HG03565 (cell line): Measurements from ENCODE around the gene PRCD.
"Not testable (repeated sequence)": the region's sequence is repeated elsewhere in the genome, so short reads cannot be mapped to it uniquely, and the experiment has no call there.

ENCODE experiments used
- ATAC-seq: cut with Tn5 transposase; IDR thresholded peaks from one replicate; pipeline ENCODE4 v1.9.1; 2021; ENCODE audit warnings: mild to moderate bottlenecking, moderate library complexity; ENCODE audit not compliant: unreplicated experiment

The PRCD gene

DNA sequence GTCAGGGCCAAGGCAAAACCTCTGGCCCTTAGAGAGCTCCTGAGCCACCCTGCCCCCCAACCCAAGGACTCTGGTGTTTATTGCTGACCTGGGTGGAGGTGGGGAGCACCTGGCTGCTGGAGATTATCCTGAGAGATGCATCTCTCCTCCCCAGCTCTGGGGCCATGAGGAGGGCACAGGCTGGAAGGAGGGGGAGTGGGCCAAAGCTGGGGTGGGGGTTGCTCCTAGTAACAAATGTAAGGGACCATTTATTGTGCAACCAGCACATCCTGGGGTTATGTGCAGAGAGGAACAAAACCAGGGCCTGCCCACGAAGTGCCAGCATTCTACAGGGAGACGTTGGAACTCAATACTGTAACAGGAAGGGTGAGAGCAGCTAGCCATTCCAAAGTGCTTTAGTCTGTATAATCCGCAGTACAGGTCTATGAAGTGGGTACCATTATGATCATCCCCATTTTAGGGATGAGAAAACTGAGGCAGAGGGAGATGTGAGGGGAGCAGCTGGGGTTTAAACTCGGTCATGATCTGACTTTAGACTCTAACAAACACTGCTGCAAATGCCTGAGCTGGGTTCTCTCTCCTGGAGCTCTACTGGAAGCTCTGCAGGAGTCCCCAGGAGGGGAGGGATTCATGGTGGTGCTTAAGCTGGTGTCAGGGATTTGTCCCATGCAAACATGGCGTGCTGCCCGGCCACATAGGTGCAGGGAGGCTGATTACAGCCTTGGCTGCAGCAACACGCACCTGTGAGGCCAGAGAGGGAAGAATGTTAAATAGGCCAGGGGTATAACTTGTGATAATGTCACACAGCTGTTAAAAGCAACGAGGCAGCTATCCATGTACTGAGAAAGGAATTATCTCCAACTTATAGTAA is 37.3 kb upstream of the PRCD start:
- ATAC-seq, result no peak

DNA sequence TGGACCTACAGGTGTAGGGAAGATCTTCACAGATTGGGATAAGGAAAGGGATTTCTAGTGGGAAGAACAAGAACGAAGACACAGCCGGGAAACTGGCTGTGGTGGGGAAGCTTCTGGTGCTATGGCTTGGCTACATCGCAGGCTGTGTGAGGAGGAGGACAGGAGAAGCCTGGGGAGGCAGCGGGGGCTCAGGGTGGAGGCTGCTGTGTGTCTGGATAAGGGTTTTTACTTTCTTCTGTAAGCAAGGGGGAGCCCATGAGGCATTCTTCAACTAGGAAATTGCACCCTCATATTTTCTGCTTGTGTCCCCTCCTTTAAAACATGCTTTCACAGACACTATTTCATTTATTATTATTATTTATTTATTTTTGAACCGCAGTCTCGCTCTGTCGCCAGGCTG is 35.7 kb upstream of the PRCD start:
- ATAC-seq, result no peak

DNA sequence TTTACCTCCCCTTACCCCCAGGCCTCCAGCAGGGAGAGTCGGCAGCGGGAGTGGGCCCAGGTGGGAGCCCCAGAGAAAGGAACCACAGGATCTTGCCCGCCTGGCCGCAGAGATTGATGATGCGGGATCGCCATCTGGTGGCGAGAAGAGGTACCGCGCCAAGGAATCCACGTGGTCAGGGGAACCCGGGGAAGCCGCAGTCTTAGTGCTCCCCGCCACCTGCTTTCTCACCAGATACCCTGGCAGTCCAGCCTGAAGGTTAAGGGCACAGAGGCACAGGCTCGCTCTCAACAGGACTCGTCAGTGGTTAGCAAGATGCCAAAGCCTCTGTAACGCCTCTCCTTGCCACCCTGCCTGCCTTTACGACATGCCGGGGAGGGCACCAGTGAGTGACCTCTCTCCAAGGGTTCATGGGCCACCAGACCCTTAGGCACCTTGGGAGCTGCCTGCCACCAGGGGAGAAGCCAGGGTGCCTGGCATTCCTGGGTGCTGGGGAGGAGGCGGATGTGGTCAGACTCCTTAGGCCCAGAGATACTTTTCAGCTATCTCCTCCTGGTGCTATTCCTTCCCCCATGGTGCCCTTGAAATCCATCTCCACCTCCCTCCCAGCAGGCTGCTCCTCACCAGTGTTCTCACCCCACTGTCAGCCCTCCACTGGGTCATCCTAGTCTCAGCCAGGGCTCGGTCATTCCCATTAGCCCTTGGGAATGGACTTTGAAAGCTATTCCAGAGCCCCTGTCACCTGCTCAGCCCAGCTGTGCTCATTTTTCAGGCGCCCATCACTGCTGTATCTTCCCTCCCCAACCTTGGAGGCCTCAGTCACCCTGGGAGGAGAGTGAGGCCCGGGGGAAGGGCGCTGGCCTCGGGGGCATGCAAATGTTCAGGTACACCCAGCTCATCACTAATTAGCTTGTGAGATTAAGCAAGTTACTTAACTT is 33.2 kb upstream of the PRCD start:
- peak; percentile 42 for ATAC-seq

DNA sequence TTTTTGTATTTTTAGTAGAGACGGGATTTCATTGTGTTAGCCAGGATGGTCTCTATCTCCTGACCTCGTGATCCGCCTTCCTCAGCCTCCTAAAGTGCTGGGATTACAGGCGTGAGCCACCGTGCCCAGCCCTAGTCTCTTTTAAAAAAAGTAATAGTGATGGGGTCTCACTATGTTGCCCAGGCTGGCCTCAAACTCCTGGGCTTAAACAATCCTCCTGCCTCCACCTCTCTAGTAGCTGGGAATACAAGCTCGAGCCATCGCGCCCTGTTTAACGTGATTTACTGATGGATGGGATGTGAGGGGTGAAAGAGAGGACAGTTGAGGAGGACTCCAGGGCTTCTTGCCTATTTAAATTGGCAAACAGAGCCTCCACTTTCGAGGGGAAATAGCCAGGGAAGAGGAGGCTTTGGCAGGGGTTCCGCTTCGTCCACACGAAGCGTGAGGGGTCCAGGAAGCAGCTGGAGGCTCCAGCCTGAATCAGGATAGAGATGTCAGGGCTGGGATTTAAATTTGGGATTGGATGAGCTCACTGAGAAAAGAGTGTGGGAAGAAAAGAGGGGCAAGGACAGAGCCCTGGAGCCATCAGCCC is 31.3 kb upstream of the PRCD start:
- not testable (repeated sequence) for ATAC-seq

DNA sequence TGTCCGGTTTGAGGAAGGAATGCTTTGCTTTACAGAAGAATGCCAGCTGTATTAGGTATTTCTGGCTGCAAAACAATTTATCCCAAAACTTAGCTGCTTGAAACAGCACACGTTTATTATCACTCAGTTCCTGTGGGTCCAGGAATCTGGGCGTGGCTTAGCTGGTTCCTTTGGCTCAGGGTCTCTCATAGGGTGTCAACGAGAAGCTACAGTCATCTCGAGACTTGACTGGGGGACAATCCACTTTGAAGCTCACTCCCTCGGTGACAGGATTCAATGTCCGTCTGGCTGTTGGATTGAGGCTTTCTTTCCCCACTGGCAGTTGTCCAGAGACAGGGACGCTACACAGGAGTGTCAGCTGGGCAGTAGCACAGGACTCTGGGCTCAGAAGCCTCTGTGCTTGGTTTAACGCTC is 29.0 kb upstream of the PRCD start:
- no peak for ATAC-seq

DNA sequence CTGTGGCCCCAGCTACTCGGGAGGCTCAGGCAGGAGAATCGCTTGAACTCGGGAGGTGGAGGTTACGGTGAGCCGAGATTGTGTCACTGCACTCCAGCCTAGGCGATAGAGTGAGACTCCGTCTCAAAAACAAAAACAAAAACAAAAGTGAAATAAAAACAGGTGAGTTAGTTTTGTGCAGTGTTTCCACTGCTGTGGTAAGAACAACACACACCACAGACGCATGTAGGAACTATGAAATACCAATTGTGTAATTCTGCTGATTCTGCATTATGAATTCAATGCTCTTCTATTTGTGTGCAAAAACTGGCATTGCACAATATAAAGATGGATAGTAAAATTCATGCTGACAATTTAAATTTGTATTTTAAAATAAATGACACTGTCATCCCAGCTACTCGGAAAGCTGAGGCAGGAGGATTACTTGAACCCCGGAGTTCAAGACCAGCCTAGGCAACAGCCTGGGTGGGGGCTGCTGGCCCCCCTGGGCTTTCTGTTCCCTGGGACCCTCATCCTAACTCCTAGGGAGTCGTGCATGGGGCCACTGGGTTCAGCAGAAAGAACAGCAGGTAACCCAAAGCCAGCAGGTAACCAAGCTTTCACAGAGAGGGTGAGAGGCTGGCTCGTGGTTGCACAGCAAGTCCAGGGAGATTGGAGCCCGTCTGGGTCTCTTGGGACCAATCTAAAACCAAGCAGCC is 28.0 kb upstream of the PRCD start:
- ATAC-seq, result no peak

DNA sequence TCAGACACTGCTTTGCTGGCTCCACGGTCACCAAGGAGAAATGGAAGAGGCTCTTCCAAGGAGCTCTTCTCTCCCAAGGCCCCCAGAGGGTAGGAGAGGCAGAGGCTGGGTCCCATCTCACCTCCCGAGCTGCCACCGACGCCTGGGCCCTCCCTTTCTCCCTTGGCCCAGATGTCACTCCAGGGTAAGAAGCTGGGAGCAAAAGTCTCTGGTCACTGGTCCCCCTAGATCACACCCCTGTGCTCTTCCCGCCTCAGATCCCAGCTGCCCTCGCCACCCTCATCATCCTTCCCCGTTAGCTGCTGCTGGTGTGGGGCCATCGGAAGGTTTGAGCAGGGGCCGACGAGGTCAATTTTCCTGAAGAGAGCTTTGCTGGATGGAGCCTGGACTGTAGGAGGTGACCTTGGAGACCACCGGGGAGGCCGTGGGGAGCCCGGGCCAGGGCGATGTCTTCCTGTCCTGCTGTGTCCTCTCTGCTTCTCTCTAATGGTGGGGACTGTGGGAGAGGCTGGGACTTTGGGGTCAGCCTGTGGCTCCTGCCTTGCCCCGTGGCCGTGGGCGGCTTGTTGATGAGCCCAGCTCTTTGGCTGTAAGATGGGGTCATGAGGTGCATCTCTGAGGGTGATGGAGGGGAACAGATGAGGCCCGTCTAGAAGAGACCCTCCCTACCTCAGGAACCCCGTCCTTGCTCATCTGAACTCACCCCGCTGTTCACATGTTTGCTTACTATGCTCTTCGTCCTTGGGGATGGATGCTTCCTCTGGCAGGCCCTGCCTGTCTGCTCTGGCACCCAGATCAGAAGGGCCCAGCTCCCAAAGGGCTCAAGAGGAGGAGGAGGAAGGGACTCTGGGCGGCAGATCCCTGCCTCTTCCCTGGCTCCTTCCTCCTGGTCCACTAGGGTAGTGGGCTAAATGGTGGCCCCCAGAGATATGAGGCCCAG is 27.2 kb upstream of the PRCD start:
- no peak for ATAC-seq

DNA sequence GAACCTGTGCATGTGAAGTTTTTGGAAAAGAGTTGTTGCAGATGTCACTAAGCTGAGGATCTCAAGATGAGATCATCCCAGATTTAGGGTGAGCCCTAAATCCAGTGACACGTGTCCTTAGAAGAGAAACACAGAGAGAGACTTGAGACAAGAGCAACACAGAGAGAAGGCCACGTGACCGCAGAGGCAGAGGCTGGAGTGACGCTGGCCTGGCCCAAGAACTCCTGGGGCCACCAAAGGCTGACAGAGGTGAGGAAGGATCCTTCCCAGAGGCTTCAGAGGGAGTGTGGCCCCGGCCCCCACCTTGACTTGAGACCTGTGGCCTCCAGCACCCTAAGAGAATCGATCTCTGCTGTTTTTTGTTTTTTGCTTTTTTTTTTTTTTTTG is 26.5 kb upstream of the PRCD start:
- no peak for ATAC-seq

DNA sequence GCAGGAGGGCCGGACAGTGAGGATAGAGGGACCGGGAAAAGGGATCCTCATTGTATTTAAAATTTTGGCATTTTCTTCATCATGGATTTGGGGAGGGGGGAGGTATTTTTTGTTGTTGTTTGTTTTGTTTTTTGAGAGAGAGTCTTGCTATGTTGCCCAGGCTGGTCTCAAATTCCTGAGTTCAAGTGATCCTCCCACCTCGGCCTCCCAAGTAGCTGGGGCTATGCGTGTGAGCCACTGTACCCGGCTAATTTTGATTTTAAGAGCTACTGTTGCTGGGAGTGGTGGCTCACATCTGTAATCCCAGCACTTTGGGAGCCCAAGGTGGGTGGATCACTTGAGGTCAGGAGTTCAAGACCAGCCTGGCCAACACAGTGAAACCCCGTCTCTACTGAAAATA is 25.5 kb upstream of the PRCD start:
- not testable (repeated sequence) for ATAC-seq

DNA sequence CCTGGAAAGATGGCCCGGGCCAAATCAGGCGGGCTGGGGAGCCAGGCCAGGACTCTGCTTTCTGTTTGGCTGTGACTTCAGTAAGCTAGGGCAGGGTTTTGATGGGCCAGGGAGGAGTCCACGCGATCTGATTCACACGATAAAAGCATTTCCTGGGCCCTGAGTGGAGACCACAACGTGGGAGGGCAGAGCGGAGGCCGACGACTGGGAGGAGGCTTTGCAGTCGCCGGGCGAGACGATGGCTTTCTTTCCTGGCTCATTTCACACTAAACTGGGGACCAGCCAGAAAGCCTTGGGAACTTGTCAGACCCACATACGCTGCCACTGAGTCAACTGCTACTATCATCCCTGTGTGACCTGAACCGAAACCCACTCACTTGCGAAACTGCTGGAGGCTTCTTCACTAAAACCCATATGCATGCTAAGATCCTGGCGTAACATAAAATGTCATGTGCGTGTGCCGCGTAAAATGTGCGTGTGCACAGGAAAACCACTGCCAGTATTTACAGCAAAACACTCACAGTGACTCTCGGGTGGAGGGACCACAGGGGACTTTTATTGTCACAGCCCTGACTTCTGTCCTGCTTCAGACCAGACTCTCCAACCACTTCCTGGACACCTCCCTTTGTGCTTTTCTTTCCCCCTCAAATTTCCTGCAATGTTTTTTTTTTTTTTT is 24.4 kb upstream of the PRCD start:
- peak; percentile 61 for ATAC-seq

DNA sequence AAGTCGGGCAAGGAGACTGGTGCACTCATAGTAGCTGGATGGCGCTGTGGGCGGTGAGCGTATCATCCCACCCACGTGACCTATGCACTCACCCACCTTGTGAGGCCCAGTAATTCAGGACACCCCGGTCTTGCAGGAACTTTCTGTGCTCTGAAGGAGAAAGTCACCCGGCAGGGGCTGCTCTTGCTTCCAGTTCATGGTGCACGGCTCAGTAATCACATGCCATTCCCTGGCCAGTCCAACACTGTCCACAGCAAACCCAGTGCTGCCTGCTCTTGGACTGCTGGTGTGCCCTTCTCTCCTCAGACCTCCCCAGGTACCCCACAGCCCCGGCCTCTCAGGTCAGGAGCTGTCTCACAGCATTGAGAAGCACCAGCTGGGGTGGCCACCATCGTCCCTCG is 22.2 kb upstream of the PRCD start:
- ATAC-seq, result no peak

DNA sequence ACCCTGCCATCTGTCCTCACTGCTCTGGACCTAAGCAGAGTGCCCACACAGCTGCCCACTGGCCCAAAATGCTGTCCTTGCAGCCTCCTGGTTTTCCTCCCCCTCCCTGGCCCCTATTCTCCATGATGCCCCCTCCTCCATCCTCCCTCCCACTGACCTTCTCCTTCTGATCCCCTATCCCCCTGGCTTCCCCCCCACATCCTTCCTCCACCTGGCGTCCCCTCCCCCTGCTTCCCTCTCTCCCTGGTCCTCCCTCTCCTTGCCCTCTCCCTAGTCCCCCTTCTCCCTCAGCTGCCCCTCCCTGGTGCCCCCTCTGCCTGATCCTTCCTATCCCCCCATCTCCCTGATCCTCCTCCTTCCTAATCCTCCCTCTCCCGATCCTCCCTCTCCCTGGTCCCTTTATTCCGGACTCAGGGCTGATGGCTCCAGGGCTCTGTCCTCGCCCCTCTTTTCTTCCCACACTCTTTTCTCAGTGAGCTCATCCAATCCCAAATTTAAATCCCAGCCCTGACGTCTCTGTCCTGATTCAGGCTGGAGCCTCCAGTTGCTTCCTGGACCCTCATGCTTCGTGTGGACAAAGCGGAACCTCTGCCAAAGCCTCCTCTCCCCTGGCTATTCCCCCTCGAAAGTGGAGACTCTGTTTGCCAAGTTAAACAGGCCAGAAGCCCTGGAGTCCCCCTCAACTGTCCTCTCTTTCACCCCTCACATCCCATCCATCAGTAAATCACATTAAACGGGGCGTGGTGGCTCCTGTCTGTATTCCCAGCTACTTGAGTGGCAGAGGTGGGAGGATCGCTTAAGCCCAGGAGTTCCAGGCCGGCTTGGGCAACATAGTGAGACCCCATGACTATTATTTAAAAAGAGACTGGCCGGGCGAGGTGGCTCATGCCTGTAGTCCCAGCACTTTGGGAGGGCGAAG is 20.5 kb upstream of the PRCD start:
- ATAC-seq, result no peak

DNA sequence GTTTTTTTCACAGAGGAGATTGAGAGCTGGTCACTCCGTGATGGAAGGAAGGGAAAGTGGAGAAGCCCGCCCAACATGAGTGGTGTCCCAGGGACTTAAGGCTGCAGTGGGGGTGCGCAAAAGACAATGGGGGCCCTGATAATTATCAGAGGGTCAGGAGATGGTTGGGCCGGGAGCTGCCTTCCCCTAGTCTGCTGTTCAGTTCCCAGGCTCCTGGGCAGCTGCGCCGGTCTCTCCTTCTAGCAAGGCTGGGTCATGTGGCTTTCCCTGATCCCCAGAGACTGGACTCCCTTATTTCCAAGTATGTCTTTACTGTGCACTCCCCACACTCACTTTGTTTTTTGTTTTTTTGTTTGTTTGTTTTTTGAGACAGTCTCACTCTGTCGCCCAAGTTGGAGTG is 18.6 kb upstream of the PRCD start:
- ATAC-seq, result no peak

DNA sequence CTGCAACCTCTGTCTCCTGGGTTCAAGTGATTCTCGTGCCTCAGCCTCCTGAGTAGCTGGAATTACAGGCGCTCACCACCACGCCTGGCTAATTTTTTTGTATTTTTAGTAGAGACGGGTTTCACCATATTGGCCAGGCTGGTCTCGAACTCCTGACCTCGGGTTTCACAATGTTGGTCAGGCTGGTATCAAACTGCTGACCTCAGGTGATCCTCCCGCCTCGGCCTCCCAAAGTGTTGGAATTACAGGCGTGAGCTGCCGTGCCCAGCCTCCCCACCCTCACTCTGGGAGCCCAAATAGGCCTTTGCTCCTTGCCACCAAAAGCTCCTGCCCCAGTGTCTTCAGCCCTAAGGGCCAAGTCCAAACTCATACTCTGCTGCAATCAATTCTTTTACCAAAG is 18.2 kb upstream of the PRCD start:
- not testable (repeated sequence) for ATAC-seq

DNA sequence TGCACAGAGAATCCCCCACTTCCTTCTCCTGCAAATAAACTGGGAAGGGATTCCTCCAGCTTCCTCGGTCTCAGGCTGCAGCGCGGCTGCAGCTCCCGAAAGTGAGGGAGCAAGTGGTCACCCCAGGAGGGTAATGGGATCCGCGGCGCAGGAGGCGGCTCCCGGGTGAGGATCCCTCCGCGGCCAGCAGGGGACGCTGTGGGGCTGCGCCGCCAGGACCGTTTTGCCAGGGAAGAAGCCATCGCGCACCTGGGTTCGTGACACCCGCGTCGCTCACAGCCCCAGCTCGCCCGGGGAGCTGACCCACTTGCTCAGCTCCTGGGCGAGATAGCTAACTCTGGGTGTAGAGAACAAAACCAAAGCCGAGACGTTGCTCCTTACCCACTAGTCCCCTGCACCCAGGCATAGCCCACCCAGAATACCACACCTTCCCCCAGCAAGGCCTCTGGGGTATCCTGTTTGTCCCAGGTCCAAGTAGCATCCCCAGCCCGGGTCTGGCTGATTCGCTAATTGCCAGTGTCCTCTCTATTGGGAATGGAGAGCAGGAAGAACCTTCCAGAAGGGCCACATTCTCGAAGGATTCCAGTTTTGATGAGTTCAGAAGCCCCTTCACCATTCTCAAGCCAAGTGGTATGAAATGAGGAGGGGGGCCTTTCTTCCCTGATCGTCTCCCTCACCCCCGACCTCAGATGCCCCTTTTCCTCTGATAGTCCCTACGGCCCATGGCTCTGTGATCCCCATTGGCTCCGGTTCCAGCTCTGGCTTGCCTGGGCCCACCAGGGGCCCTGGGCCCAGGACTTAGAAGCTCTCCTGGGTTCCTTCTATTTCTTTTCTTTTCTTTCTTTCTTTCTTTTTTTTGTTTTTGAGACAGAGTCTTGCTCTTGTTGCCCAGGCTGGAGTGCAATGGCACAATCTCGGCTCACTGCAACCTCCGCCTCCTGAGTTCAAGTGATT is 16.5 kb upstream of the PRCD start:
- ATAC-seq, result peak; percentile 59

DNA sequence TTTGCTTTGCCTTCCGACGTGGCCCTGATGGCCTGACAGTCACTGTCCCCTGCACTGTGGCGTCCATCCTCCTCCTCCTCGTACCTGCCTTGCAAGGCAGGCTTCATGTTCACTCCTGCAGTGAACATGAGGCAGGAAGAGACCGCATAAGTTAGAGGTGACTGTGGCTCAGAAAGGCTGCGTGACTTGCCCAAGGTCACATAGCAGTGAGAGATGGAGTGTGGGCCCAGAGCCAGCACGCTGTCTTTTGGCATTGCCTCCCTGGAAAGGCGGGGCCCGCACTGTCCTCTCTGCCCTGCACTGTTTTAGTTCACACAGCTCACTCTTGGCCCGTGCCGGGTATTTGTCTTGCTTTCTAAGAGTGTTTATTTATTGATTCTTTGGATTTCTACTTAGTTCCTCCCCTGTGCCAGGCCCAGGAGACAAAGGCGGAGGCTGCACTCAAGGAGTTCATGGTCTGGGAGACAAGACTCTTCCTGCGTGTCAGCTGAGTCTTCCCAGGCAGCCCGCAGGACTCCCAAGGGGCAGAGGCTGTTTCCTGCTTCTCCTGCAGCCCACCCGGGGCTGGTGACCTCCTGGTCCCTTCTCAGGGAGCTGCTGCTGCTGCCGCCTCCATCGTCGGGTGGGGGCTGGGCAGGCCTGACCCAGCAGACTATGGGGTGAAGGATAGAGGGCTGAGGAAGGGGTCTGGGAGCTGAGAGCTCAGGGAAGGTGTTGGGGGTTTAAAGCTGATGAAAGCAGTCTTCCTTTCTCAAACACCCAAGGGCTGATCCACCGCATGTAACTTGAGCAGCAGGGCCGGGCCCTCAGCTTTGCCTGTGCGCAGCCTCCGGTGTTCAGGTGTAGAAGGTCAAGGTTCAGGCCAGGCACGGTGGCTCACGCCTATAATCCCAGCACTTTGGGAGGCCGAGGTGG is 15.0 kb upstream of the PRCD start:
- no peak for ATAC-seq
